SK-N-MC (cell line): ENCODE results near the gene GOPC.

Source experiments
- EZH2 ChIP-seq: fragments of 200-600 bp; sonication (generic); IDR thresholded peaks from one replicate; pipeline ENCODE4 v1.6.1; 2017; ENCODE audit warnings: antibody characterized with exemption
- POLR2AphosphoS5 ChIP-seq: IDR thresholded peaks from 2 replicates; pipeline ENCODE4 v1.6.1; 2012; ENCODE audit warnings: mild to moderate bottlenecking, low read depth, low read length, borderline replicate concordance

DNA sequence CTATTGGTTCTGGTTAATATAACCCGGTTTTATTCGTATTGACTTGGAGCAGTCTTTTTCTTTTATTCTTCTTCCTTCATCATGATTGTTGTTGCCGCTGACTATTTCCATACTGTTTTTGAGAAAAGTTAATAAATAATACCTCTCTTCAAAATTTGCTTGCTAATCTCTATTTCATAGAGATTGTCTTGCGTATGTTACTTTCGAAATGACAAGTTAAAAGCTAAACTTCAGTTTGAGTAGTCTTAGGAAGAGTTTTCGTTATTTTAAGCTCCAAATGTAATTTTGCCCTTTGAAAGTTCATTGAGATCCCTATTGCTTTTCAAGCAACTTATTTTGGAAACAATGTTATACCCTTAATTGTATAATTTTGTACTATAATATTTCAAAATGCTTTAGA lies 83.4 kb downstream of the GOPC start:
- TF ChIP-seq POLR2AphosphoS5 = no peak
- no peak for TF ChIP-seq EZH2
